Neuronal stem cell (in vitro differentiated cells): ENCODE data around the gene SPHK2.

Experiments
- DNase-seq: peaks from one replicate; pipeline ENCODE4 v3.0.0-alpha.2; 2013; ENCODE audit warnings: low spot score
- H2AFZ ChIP-seq: one replicate; pipeline ENCODE4 v1.6.1; 2013; ENCODE audit warnings: mild to moderate bottlenecking, low read length, inconsistent platforms
- H2AK5ac ChIP-seq: 2 replicates; pipeline ENCODE4 v1.6.1; 2013; ENCODE audit warnings: low read depth, mild to moderate bottlenecking, inconsistent platforms, low read length, moderate library complexity, mixed read lengths
- H2BK120ac ChIP-seq: 2 replicates; pipeline ENCODE4 v1.6.1; 2013; ENCODE audit warnings: low read depth, mild to moderate bottlenecking, inconsistent platforms, low read length, moderate library complexity, mixed read lengths
- H2BK12ac ChIP-seq: one replicate; pipeline ENCODE4 v1.6.1; 2013; ENCODE audit warnings: low read length, inconsistent platforms
- H2BK15ac ChIP-seq: 2 replicates; pipeline ENCODE4 v1.6.1; 2013; ENCODE audit warnings: mild to moderate bottlenecking, low read length, inconsistent platforms, mixed read lengths
- H2BK5ac ChIP-seq: one replicate; pipeline ENCODE4 v1.6.1; 2013; ENCODE audit warnings: inconsistent platforms, mild to moderate bottlenecking, low read length, moderate library complexity
- H3K14ac ChIP-seq: one replicate; pipeline ENCODE4 v1.6.1; 2013; ENCODE audit warnings: low read length, inconsistent platforms
- H3K18ac ChIP-seq: 2 replicates; pipeline ENCODE4 v1.6.1; 2013; ENCODE audit warnings: low read length, inconsistent platforms
- H3K23ac ChIP-seq: 2 replicates; pipeline ENCODE4 v1.6.1; 2013; ENCODE audit warnings: low read depth, mild to moderate bottlenecking, mixed read lengths, low read length, inconsistent platforms; ENCODE audit not compliant: poor library complexity
- H3K27ac ChIP-seq: replicated peaks from 3 replicates; pipeline ENCODE4 v1.5.1; 2013; ENCODE audit warnings: low read length, inconsistent platforms
- H3K27me3 ChIP-seq, 3 experiments: 2 replicates each; pipeline ENCODE4 v1.6.1; 2013; ENCODE audit warnings: low read length in 3 of 3, mild to moderate bottlenecking in 2 of 3, inconsistent platforms in 1 of 3, low read depth in 1 of 3, mixed read lengths in 1 of 3, moderate library complexity in 1 of 3; ENCODE audit not compliant: control insufficient read depth in 3 of 3, insufficient read depth in 3 of 3
- H3K36me3 ChIP-seq, 2 donors: replicated peaks in 1 of 2; 2 replicates each; pipeline ENCODE4 v1.6.1; 2013; ENCODE audit warnings: low read length in 2 of 2; ENCODE audit not compliant: control insufficient read depth in 2 of 2, insufficient read depth in 2 of 2
- H3K4ac ChIP-seq: 2 replicates; pipeline ENCODE4 v1.6.1; 2013; ENCODE audit warnings: inconsistent platforms, mild to moderate bottlenecking, low read length, moderate library complexity
- H3K4me1 ChIP-seq, 2 donors: 1 replicate in 1 of 2; 2 replicates in 1 of 2; pipeline ENCODE4 v1.6.1; 2013; ENCODE audit warnings: low read length in 2 of 2, low read depth in 1 of 2; ENCODE audit not compliant: control insufficient read depth in 2 of 2, insufficient read depth in 1 of 2
- H3K4me2 ChIP-seq: one replicate; pipeline ENCODE4 v1.6.1; 2013; ENCODE audit warnings: mild to moderate bottlenecking, low read length, inconsistent platforms; ENCODE audit not compliant: insufficient read depth, poor library complexity, severe bottlenecking
- H3K4me3 ChIP-seq, 2 donors: 2 replicates each; pipeline ENCODE4 v1.5.1; 2013; ENCODE audit warnings: low read length in 2 of 2, mild to moderate bottlenecking in 2 of 2, inconsistent platforms in 1 of 2, moderate library complexity in 1 of 2
- H3K79me1 ChIP-seq: one replicate; pipeline ENCODE4 v1.6.1; 2013; ENCODE audit warnings: low read depth, mild to moderate bottlenecking, inconsistent platforms, low read length, moderate library complexity
- H3K9ac ChIP-seq: one replicate; pipeline ENCODE4 v1.6.1; 2013; ENCODE audit warnings: mild to moderate bottlenecking, low read depth, low read length, inconsistent platforms; ENCODE audit not compliant: poor library complexity
- H3K9me3 ChIP-seq, 2 donors: replicated peaks in 1 of 2; 2 replicates each; pipeline versions ENCODE3 to v1.6.1; 2013; ENCODE audit warnings: low read length in 2 of 2, mild to moderate bottlenecking in 2 of 2, inconsistent platforms in 1 of 2, low read depth in 1 of 2, mixed read lengths in 1 of 2, moderate library complexity in 1 of 2; ENCODE audit not compliant: control insufficient read depth in 2 of 2, insufficient read depth in 1 of 2
- H4K8ac ChIP-seq: one replicate; pipeline ENCODE4 v1.6.1; 2013; ENCODE audit warnings: low read depth, mild to moderate bottlenecking, inconsistent platforms, low read length, moderate library complexity
- H4K91ac ChIP-seq: one replicate; pipeline ENCODE4 v1.6.1; 2013; ENCODE audit warnings: low read length, low read depth, mild to moderate bottlenecking, inconsistent platforms; ENCODE audit not compliant: poor library complexity
- WGBS, 2 donors: extraction: QIAGEN DNeasy Blood & Tissue Kit; methylation state at CpG; one replicate each; pipeline ENCODE4 v1.1.7; 2013; ENCODE audit warnings: missing lambda C conversion rate in 2 of 2, mixed read lengths in 1 of 2; ENCODE audit not compliant: insufficient read length in 2 of 2, insufficient replicate concordance in 1 of 2; ENCODE audit errors: extremely low coverage in 2 of 2; 5-methylcytosine and 5-hydroxymethylcytosine counted together

The SPHK2 gene

DNA sequence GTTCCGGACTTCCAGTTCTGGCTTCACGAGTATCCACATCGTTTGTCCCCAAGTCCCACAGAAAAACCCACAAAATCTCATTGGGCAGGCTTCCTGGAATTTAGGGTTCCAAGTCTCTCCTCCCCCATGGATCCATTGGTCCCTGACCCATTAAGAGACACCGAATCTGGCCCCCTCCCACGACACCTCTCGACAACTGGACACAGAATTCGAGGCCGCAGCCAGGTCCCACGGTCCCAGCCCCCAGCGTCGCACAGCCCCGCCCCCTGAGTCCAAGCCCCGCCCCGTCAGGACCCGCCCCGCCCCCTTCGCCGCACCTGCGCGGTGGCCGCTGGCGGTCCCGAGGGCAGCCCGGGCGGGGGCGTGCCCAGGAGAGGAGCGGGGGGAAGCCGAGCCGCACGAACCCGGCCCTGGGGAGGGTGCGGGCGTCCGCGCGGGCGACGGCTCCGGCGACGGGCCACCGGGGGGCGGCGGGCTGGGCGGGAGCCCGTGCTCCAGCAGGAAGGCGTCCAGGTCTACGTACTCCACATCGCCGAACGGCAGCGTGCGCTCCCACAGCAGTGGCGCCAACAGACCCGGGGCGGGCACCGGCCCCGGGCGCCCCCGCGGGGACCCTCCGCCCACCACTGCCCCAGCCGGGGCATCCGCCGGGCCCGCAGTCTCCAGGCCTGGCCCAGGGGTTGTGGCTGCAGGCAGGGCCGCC lies 16.1 kb downstream of the SPHK2 start:
- H3K4me2 ChIP-seq = peak overlapping the region; percentile 97
- H2BK120ac ChIP-seq = no peak overlapping the region
- no CpG with 5 or more reads among the region's 67 CpGs for WGBS, 2 donors
- H3K4me3 ChIP-seq = peak overlapping the region; percentile 71 to 78
- no peak overlapping the region for H3K4ac ChIP-seq
- peak overlapping the region; percentile 57 for H3K27ac ChIP-seq
- H3K4me1 ChIP-seq = peaks cover 29 to 45% of the 10 kb centered on the region in 2 donors
- peak overlapping the region; percentile 93 for H3K18ac ChIP-seq
- peak overlapping the region; percentile 81 for H3K23ac ChIP-seq
- H3K79me1 ChIP-seq = no peaks in the 10 kb centered on the region
- H2AFZ ChIP-seq = peak overlapping the region; percentile 83
- H2BK15ac ChIP-seq = peak overlapping the region; percentile 70
- peak overlapping the region; percentile 83 for H2BK5ac ChIP-seq
- no peak overlapping the region for H2BK12ac ChIP-seq
- peaks cover 0 to 4% (median 0%) of the 10 kb centered on the region in 3 experiments for H3K27me3 ChIP-seq
- H3K9ac ChIP-seq = peak overlapping the region; percentile 88
- no peak overlapping the region for H4K91ac ChIP-seq
- peaks cover 8 to 10% of the 10 kb centered on the region in 2 donors for H3K36me3 ChIP-seq
- peak; percentile 58 for DNase-seq
- peak overlapping the region; percentile 33 for H2AK5ac ChIP-seq
- H4K8ac ChIP-seq = no peak overlapping the region
- H3K14ac ChIP-seq = peak overlapping the region; percentile 63
- H3K9me3 ChIP-seq = peaks cover 0 to 3% of the 10 kb centered on the region in 2 donors

DNA sequence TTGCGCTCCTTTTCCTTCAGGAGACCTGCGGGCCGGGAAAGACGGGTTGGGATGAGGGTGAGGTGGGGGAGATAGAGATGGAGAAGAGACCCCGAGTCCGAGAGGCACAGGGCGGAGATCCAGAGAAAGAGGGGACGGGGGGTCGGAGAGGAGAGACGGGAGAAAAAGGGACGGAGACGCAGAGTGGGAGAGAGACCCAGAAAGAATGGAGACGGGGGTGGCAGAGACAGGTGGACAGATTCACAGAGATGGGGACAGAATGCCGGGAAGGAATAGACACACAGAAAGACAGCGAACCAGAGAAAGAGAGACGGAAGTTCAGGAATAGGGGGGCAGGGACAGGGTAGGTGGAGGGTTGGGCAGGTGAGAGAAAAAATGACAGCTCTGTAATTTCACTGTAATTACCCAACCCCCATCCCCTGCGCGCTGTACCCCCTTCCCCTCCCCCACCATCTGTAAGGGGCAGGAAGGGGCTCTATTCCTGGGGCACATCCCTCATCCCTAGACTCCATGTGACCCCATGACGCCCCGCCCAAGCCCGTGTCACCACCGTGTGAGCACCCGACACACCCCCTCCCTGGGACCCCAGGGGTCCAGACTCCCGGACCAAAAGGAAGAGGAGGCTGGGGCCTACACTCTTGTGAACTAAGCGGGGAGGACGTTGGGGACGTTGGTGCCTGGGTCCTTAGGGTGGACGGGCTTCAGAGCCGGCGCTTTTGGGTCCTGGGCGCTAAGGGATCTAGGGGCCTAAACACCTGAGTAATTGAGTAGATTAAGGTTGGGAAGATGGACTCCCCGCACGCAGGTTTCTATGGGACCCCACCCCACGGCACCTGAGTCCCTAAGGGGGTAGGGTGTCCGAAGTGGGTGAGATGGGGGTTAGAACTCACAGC lies 16.9 kb downstream of the SPHK2 start:
- peak overlapping the region; percentile 81 for H3K23ac ChIP-seq
- H2BK12ac ChIP-seq = no peak overlapping the region
- H3K36me3 ChIP-seq = peaks cover 5 to 10% of the 10 kb centered on the region in 2 donors
- H4K8ac ChIP-seq = no peak overlapping the region
- peak overlapping the region; percentile 83 for H2AFZ ChIP-seq
- H2AK5ac ChIP-seq = peak overlapping the region; percentile 60
- peak overlapping the region; percentile 97 for H3K4me2 ChIP-seq
- peak overlapping the region; percentile 71 to 78 for H3K4me3 ChIP-seq
- no peak overlapping the region for H2BK120ac ChIP-seq
- H2BK15ac ChIP-seq = peak overlapping the region; percentile 78
- peak overlapping the region; percentile 96 for H3K18ac ChIP-seq
- H3K4me1 ChIP-seq = peaks cover 21 to 39% of the 10 kb centered on the region in 2 donors
- H3K9ac ChIP-seq = peak overlapping the region; percentile 88
- H3K27ac ChIP-seq = no peak overlapping the region
- H3K27me3 ChIP-seq = peaks cover 0 to 4% (median 0%) of the 10 kb centered on the region in 3 experiments
- peak overlapping the region; percentile 84 for H2BK5ac ChIP-seq
- peak overlapping the region; percentile 63 for H3K14ac ChIP-seq
- H3K4ac ChIP-seq = peak overlapping the region; percentile 8
- DNase-seq = no peak
- no CpG with 5 or more reads among the region's 35 CpGs for WGBS, 2 donors
- H3K79me1 ChIP-seq = no peaks in the 10 kb centered on the region
- H4K91ac ChIP-seq = no peak overlapping the region
- peaks cover 0 to 3% of the 10 kb centered on the region in 2 donors for H3K9me3 ChIP-seq

DNA sequence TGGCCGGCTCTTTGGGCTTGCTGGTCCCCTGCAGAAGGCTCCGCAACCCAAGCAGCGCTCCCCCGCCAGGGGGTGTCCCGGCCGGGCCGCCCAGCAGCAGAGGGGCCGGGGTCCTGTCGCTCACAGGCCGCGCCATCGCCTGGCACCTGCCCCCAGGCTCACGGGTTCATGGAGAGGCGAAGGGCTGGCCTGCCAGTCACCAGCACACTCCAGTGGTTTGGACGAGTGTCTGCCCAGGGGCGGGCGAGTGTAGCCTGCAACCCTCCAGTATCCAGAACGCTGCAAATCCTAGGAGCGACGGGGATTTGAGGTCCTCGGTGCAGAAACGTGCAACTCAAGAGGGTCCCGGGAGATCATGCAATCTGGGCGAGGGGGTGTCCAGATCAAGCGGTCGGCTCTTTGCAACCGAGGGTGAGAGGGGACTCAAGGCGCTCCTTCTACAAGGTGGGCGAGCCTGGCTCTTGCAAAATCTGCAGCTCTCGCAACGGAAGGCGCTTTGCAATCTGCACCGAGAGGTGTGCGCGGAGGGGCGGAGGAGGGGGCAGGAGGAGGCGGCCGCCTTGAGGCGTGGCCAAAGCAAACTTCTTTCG lies 17.6 kb downstream of the SPHK2 start, which contains the start of gene DBP:
Gene DBP (minus strand): TSS at position 521 of the 590 bp plus-strand sequence. CDS start 385 bp downstream, at position 136.
- Histone ChIP-seq H2BK12ac (no peak within 1 kb of the TSS), H2AK5ac (peak within 1 kb of the TSS; percentile 60), H2AFZ (peak within 1 kb of the TSS; percentile 77), H3K27me3 (peaks cover 0 to 4% (median 0%) of the 10 kb centered on the region in 3 experiments), H3K9me3 (peaks cover 0 to 3% of the 10 kb centered on the region in 2 donors), H3K4me1 (peaks cover 20 to 36% of the 10 kb centered on the region in 2 donors), H3K18ac (peak within 1 kb of the TSS; percentile 96), H3K4ac (peak within 1 kb of the TSS; percentile 8), H3K9ac (peak within 1 kb of the TSS; percentile 92), H3K4me3 (peak within 1 kb of the TSS; percentile 71 to 78), H3K23ac (peak within 1 kb of the TSS; percentile 34), H4K8ac (no peak within 1 kb of the TSS), H3K4me2 (peak within 1 kb of the TSS; percentile 97), H2BK120ac (no peak within 1 kb of the TSS), H3K79me1 (no peaks in the 10 kb centered on the region), H3K14ac (no peak within 1 kb of the TSS), H2BK5ac (peak within 1 kb of the TSS; percentile 84), H2BK15ac (peak within 1 kb of the TSS; percentile 80), H4K91ac (no peak within 1 kb of the TSS), H3K27ac (peak within 1 kb of the TSS; percentile 89), H3K36me3 (peaks cover 5 to 9% of the 10 kb centered on the region in 2 donors)
- no peak for DNase-seq
- no CpG with 5 or more reads among the region's 40 CpGs for WGBS, 2 donors
